NCI-H1436 (cell line): ENCODE measurements around the gene PDE9A.
"Not testable (repeated sequence)": the region's sequence is repeated elsewhere in the genome, so short reads cannot be mapped to it uniquely, and the experiment has no call there.

Experiments used
- DNase-seq: peaks from one replicate; lab custom pipeline; 2025; lab: John Stamatoyannopoulos, UW

The PDE9A gene

GRCh38 chr21:42624095-42624790 is 29.2 kb upstream of the PDE9A start:
- no peak for DNase-seq

- no peak for DNase-seq
Observed at GRCh38 chr21:42624936-42625335, 28.5 kb upstream of the PDE9A start.

- no peak for DNase-seq
Observed at GRCh38 chr21:42626171-42626570, 27.2 kb upstream of the PDE9A start.

GRCh38 chr21:42627527-42628289 is 25.7 kb upstream of the PDE9A start:
- DNase-seq = no peak

- not testable (repeated sequence) for DNase-seq
Observed at GRCh38 chr21:42628466-42629061, 24.9 kb upstream of the PDE9A start.

GRCh38 chr21:42629933-42630589 is 23.4 kb upstream of the PDE9A start:
- no peak for DNase-seq

- DNase-seq = no peak
Observed at GRCh38 chr21:42630626-42631025, 22.8 kb upstream of the PDE9A start.

GRCh38 chr21:42631142-42631541 is 22.3 kb upstream of the PDE9A start:
- no peak for DNase-seq

- DNase-seq = no peak
Observed at GRCh38 chr21:42632336-42632751, 21.1 kb upstream of the PDE9A start.

- no peak for DNase-seq
Observed at GRCh38 chr21:42632771-42633690, 20.4 kb upstream of the PDE9A start.

- no peak for DNase-seq
Observed at GRCh38 chr21:42633858-42634257, 19.6 kb upstream of the PDE9A start.

GRCh38 chr21:42635848-42636519 is 17.4 kb upstream of the PDE9A start:
- no peak for DNase-seq

- DNase-seq = no peak
Observed at GRCh38 chr21:42636520-42637266, 16.7 kb upstream of the PDE9A start.

GRCh38 chr21:42637267-42638041 is 16.0 kb upstream of the PDE9A start:
- DNase-seq = no peak

GRCh38 chr21:42638266-42638863 is 15.1 kb upstream of the PDE9A start:
- no peak for DNase-seq

GRCh38 chr21:42639646-42640152 is 13.7 kb upstream of the PDE9A start:
- no peak for DNase-seq

GRCh38 chr21:42640486-42640885 is 12.9 kb upstream of the PDE9A start:
- DNase-seq = no peak

- no peak for DNase-seq
Observed at GRCh38 chr21:42641311-42642218, 11.9 kb upstream of the PDE9A start.
